ENCODE results near the gene CHL1.

The CHL1 gene

GRCh38 chr3:418239-418929 is 221.8 kb downstream of the CHL1 start:
- DNase-seq, result no peak

- no peak for DNase-seq
These were observed 224.0 kb downstream of the CHL1 start for GRCh38 chr3:420584-420983.

- DNase-seq, result no peak
These were observed 228.5 kb downstream of the CHL1 start for GRCh38 chr3:425079-425478.

GRCh38 chr3:426072-426471 is 229.5 kb downstream of the CHL1 start:
- DNase-seq, result no peak

GRCh38 chr3:427128-427527 is 230.6 kb downstream of the CHL1 start:
- no peak for DNase-seq

- no peak for DNase-seq
These were observed 233.6 kb downstream of the CHL1 start for GRCh38 chr3:430186-430585.

GRCh38 chr3:435161-435560 is 238.6 kb downstream of the CHL1 start:
- no peak for DNase-seq

- DNase-seq, result no peak
These were observed 239.5 kb downstream of the CHL1 start for GRCh38 chr3:436053-436452.

- DNase-seq, result no peak
These were observed 244.3 kb downstream of the CHL1 start for GRCh38 chr3:440826-441225.

- DNase-seq, result no peak
These were observed 249.4 kb downstream of the CHL1 start for GRCh38 chr3:445960-446359.

- no peak for DNase-seq
These were observed 251.1 kb downstream of the CHL1 start for GRCh38 chr3:447671-448070.

GRCh38 chr3:449711-450110 is 253.1 kb downstream of the CHL1 start:
- DNase-seq, result no peak

GRCh38 chr3:452221-452620 is 255.7 kb downstream of the CHL1 start:
- no peak for DNase-seq

- DNase-seq, result no peak
These were observed 256.5 kb downstream of the CHL1 start for GRCh38 chr3:453106-453505.

GRCh38 chr3:454986-455385 is 258.4 kb downstream of the CHL1 start:
- no peak for DNase-seq

GRCh38 chr3:458124-458523 is 261.6 kb downstream of the CHL1 start:
- no peak for DNase-seq

GRCh38 chr3:458653-459310 is 262.2 kb downstream of the CHL1 start:
- DNase-seq, result no peak

Measured in NCI-H1436 treated with DMSO at 0.1 percent for 48 hours (cell line).